ENCODE measurements around the gene TAF1B. TPM values are rescaled to one million over a fixed set of nuclear protein-coding genes. Genes with fewer than 3 reads are reported as not detected.

The TAF1B gene
- total and polyA plus RNA-seq, 2 donors (not counting 3 experiments of a cell fraction or from before 2014, with no cell fraction given): 6.3 to 29.4 TPM

DNA sequence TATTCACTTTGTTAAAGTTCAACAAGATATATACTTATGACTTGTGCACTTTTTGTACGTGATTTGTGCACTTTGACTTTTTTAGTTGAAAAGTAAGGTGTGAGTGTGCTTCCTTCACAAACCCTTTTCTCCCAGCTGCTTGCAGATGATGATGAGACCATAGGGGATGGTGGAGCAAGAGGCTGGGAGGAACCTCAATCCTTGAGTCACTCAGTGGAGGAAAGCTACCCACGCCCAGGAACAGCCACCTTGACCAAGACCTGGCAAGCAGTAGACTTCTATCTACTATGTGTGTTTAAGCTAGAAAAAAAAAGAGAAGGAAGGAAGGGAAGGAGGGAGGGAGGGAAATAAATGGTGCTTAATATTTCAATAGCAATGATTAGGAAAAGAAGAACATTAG lies 25.2 kb upstream of the TAF1B start:
- Histone ChIP-seq H3K36me3 (ENCODE audit: control insufficient read depth in 2 of 2, extremely low read depth in 1 of 2, insufficient read depth in 2 of 2, low read length in 2 of 2) (no peaks in the 10 kb centered on the region), H3K9ac (replicated peaks; ENCODE audit: extremely low read depth, insufficient read depth, low read length) (no peak overlapping the region), H3K4me2 (ENCODE audit: insufficient read depth, low read length) (no peak overlapping the region), H3K79me2 (ENCODE audit: control insufficient read depth, insufficient read depth, low read length) (no peaks in the 10 kb centered on the region), H3K27ac (ENCODE audit: insufficient read depth, low read depth, low read length) (no peak overlapping the region), H3K4me3 (replicated peaks in 1 of 3; ENCODE audit: insufficient read depth in 1 of 3, low read depth in 1 of 3, low read length in 3 of 3) (no peak overlapping the region), H3K27me3 (ENCODE audit: control insufficient read depth in 2 of 2, insufficient read depth in 2 of 2, low read length in 2 of 2) (no peaks in the 10 kb centered on the region), H3K9me1 (replicated peaks; ENCODE audit: control insufficient read depth, extremely low read depth, insufficient read depth, low read length) (no peaks in the 10 kb centered on the region), H3K9me3 (replicated peaks; ENCODE audit: control insufficient read depth, insufficient read depth, low read length) (no peaks in the 10 kb centered on the region), H2AFZ (ENCODE audit: low read depth, low read length) (no peak overlapping the region), H3K4me1 (ENCODE audit: control insufficient read depth, extremely low read depth, insufficient read depth, low read length) (no peaks in the 10 kb centered on the region), H4K20me1 (replicated peaks; ENCODE audit: control insufficient read depth, extremely low read depth, insufficient read depth, low read length) (no peaks in the 10 kb centered on the region)
- ChIA-PET POLR2A (no interaction called here), CTCF (interaction anchor here (1.1 to 1.4 kb wide), 2 partner anchors 96 to 279 kb away, joined by 3 read pairs; no protein-coding TSS in a partner anchor)
- FAIRE-seq (no peak), DNase-seq (ENCODE audit: low read depth, low spot score) (no peak)
- TF ChIP-seq GATA2 (IDR thresholded peaks at IDR 0.05; ENCODE audit: insufficient read depth, insufficient read length, low read depth, low read length) (no peak), JUN (IDR thresholded peaks at IDR 0.05; ENCODE audit: borderline replicate concordance, insufficient read depth, insufficient read length, low read depth) (no peak), POLR2A (IDR thresholded peaks at IDR 0.05; ENCODE audit: low read depth, low read length) (no peak), FOS (IDR thresholded peaks at IDR 0.05; ENCODE audit: borderline replicate concordance, insufficient read depth, low read length) (no peak), EZH2 (IDR thresholded peaks at IDR 0.05; ENCODE audit: borderline replicate concordance, low read depth, low read length, severe bottlenecking) (no peak), POLR2AphosphoS5 (IDR thresholded peaks at IDR 0.05; ENCODE audit: insufficient read depth, low read depth, low read length) (no peak), MYC (IDR thresholded peaks at IDR 0.05; ENCODE audit: low read depth, low read length) (no peak)
- TF ChIP-seq, protein P1, sequence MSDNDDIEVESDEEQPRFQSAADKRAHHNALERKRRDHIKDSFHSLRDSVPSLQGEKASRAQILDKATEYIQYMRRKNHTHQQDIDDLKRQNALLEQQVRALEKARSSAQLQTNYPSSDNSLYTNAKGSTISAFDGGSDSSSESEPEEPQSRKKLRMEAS (IDR thresholded peaks at IDR 0.05; ENCODE audit: insufficient read depth, insufficient read length): no peak
- TF ChIP-seq, protein P2, sequence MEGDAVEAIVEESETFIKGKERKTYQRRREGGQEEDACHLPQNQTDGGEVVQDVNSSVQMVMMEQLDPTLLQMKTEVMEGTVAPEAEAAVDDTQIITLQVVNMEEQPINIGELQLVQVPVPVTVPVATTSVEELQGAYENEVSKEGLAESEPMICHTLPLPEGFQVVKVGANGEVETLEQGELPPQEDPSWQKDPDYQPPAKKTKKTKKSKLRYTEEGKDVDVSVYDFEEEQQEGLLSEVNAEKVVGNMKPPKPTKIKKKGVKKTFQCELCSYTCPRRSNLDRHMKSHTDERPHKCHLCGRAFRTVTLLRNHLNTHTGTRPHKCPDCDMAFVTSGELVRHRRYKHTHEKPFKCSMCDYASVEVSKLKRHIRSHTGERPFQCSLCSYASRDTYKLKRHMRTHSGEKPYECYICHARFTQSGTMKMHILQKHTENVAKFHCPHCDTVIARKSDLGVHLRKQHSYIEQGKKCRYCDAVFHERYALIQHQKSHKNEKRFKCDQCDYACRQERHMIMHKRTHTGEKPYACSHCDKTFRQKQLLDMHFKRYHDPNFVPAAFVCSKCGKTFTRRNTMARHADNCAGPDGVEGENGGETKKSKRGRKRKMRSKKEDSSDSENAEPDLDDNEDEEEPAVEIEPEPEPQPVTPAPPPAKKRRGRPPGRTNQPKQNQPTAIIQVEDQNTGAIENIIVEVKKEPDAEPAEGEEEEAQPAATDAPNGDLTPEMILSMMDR (IDR thresholded peaks at IDR 0.05; ENCODE audit: extremely low read depth in 1 of 2, insufficient read depth in 1 of 2, low read depth in 1 of 2, low read length in 2 of 2): no peak
- intact Hi-C loops (cut with micrococcal nuclease) (no loop called here), dilution Hi-C loops (cut with MboI; ENCODE audit: extremely low pct_ligation_motif_present, low sequenced_read_pairs) (loop anchor here (25.0 kb wide), 1 partner anchor 144 kb away; the partner anchor contains the start of gene GRHL1)
- BruUV-seq (replicated peaks): no TSS peak

Data from endothelial cell of umbilical vein (primary cell).